ENCODE results near the gene TRIP11.

Gene TRIP11

GRCh38 chr14:91953170-91953985 lies 86.5 kb downstream of the TRIP11 start:
- no peak for DNase-seq

DNA sequence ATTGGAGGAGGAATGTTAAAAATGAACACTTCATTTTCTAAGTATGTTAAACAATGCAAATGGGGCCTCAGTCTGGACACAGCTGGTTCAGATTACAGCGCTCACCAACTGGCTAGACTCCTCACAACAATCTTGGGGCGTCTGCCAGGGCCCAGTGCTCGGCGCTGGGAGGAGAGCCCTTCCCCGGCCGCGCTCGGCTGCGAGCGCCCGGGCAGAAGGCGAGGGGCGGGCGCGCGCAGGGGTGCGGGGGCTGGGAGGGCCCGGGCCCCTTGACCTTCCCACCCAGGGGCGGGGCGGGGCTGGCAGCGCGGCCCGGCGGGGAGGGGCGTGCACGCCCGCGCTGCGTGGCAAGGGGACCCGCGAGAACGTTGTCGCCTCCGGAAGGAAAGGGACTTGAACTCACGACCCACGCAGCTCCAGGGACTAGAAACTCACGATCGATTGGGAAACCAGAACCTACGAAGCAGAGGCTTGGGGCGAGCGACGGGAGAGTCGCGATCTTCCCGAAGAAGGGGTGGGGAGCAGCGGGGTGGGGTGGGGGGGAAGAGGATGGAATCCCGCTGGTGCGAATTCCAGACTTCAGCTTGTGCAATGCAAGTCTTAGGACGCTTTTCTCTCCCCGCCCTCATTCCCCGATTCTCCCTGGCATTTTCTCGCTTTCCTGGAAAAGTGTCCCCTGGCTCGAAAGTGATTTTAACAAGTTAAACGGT lies 92.2 kb downstream of the TRIP11 start, which contains the start of gene FBLN5:
Gene FBLN5, minus strand, starts transcription at position 220 of the 710 bp plus-strand sequence. CDS start 465 bp downstream, outside the sequence.
- peak; percentile 83 for DNase-seq

- peak; percentile 41 for DNase-seq
These were observed 93.0 kb downstream of the TRIP11 start for GRCh38 chr14:91946622-91947474.

GRCh38 chr14:91945751-91946621 lies 93.9 kb downstream of the TRIP11 start:
- DNase-seq, result no peak

GRCh38 chr14:91942946-91943345 lies 96.9 kb downstream of the TRIP11 start:
- DNase-seq, result no peak

GRCh38 chr14:91942128-91942527 lies 97.7 kb downstream of the TRIP11 start:
- DNase-seq, result no peak

GRCh38 chr14:91940209-91940608 lies 99.7 kb downstream of the TRIP11 start:
- no peak for DNase-seq

DNA sequence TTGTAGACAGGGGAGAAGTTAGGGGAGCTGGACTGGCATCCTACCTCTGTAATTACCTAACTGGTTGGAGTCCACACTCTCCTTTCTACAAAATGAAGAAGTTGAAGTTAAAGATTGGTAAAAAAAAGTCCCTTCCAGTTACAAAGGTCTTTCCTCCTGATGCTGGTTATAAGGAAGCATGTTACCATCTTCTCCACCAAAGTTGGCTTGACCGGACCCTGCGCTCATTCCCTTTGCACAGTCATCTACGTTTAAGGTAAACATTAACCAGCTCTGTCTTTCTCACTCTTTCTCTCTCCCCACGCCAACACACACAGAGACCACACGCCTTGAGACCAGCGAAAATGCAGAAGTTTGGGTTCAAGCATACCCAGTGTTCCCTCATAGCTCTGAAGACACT lies 104.3 kb downstream of the TRIP11 start:
- DNase-seq, result no peak

DNA sequence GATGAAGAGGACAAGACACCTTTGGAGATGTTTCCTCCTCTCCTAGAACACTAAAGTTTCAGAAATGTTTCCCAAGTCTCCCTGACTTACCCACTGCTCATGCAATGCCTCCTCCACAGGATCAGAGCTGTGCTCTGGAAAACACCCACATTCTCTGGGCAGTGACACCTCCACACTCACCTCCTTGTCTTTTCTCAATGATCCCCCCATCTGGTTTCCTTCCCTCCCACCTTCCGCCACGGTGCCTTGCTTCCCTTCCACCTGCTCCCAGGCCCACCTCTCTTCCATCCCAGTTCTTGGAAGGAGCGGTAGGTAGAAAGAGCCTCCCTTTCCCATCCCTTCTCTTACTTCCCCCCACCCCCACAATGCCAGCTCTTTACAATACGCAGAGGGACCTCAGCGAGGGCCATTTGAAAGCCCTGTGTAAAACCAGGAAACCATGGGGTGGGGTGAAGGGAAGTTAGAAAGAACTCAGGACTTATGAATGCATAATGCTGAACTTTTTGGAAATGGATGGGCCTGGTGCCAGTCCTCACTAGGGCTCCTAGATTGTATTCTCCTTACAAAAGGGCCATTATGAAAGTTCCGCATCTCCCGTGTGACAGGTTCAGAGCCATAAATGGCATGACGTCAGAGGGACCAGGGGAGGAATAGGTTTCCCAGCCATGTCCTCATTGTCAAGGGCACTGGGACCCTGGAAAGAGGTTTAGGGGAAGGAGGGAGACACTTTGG lies 105.1 kb downstream of the TRIP11 start:
- DNase-seq, result no peak

DNA sequence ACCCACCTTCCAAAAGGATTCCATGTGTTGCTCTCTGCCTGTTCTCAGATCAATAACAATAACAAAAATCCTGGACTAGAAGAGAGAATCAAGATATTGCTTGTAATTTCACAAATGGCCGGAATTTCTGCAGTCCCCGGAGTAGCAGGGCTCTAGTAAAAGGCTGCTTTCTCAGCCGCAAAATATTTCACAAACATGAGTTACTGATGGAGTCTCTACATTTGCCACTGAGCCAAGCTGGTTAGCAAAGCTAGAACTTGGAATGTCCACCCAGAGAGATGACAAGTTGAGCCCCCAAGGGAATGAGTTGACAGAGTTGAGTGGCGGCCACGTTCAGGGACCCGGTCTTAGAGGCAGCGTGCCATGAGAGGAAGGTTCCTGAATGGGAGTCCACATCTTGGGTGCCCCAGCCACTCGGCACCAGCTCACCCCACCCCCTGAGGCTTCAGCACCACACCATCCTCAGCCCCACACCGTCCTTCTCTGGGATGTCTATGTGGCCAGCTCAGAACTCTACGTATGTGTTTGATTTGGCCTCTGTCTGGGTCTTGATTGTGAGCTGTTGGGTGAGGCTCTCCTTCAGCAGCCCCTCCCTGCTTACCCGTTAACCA lies 108.3 kb downstream of the TRIP11 start:
- no peak for DNase-seq

GRCh38 chr14:91929700-91930099 lies 110.2 kb downstream of the TRIP11 start:
- DNase-seq, result peak; percentile 4

- no peak for DNase-seq
These were observed 112.1 kb downstream of the TRIP11 start for GRCh38 chr14:91927800-91928199.

- no peak for DNase-seq
These were observed 112.7 kb downstream of the TRIP11 start for GRCh38 chr14:91927191-91927590.

DNA sequence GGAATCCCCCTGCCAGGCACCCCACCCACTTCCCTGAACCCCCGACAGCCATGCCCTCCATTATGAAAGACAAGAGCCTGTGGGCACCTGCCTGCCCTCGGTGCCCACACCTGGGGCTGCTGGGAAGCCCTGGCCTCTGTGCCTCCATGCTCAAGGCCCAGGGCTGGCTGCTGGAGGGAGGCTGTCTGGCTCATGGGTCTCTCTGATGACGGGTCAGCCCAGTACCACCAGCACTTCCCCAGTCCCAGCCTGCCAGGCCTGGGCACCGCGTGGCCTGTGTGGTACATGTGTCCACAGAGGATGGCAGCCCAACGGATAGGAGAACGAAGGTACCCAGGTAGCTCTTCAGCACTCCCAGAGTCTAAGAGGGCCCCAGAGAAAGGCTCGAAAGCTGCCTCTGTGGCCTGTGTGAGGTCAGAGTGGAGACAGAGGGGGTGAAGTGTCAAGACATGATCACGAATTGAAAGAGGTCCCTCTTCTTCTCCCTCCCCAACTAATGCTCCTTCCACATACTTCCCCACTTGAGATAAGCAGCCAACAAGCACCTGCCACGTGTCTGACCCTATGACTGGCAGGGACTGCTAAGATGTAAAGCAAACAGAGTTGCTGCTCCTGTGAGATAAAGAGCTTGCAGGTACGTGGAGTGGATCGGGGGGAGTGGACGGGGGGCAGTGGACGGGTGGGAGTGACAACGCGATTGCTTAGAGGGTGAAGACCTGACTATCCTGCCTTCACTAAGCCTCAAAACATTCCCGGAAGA lies 113.5 kb downstream of the TRIP11 start:
- DNase-seq, result no peak

GRCh38 chr14:91925727-91926121 lies 114.1 kb downstream of the TRIP11 start:
- DNase-seq, result no peak

DNA sequence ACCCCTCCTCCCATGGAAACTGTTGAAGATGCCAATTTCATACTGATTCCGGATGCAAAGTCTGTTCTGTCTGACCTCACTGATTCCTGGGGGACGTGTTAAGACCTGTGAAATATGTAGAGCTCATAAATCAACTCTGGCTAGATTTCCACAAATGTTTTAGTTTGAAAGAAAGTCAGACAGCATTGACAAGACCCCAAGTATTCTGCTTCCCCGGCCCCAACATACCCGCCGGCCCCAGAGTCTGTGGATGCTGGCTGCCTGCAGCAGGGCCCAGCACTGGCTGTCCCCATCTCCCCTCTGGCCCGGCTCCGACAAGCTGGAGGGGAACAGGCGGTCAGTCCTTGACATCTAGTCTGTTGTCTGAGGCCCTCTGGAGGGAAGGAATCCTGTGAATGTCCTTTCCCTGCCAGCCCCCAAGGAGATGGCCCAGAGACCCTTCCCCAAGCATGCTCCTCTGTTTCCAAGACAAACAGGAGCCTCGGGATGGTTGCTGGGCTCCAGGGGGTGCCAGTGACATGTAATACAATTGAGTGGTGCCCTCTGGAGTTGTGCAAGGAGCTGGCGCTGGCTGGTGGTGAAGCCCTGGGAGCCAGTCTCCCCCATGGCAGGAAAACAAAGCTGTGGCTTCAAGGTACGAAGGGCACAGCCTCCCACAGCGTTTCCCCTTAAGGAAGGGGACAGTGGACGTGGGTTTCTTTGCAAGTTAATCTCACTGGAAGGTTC lies 114.7 kb downstream of the TRIP11 start:
- DNase-seq, result no peak

DNA sequence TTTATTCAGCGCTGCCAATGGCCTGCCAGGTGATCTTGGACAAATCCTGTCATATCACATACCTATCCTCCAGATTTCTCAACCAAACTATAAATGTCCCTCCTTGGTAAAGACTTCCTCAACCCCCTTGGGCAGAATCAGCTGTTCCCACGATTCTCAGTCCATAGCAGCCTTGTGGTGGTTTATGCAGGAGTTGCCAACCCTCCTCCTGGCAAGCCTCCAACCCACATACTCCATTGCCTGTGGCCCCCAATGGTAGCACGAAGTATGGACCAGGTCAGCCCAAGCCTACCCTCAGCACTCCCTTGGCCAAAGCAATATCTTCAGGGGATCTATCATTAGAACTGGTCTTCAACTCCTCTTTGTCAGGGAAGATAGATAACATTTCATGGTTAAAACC lies 119.3 kb downstream of the TRIP11 start:
- DNase-seq, result no peak

DNA sequence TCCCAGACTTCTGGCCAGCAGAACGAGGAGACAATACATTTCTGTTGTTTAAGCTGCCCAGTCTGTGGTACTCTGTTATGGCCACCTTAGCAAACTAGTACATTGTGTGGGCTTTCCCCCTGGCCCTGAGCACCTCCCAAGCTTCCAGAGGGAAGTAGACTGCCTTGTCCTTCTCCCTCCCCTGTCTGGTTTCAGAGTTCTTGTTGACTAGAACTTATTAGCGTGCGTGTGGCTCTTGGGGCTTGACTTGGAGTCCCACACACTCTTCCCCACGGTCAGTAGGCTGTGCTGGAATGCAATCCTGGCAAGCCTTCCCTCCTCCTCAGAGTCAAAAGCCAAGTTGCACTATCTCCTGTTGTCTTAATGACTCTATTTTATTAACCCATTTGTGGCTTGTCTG lies 120.0 kb downstream of the TRIP11 start:
- no peak for DNase-seq

- no peak for DNase-seq
These were observed 121.5 kb downstream of the TRIP11 start for GRCh38 chr14:91918186-91918883.
